ENCODE results near the gene KCNH5. TPM values are rescaled to one million over a fixed set of nuclear protein-coding genes. Genes with fewer than 3 reads are reported as not detected.

KCNH5 gene
- polyA plus RNA-seq, 1 donor (not counting 4 experiments of a cell fraction or from before 2014, with no cell fraction given): 0.04 TPM

- dilution Hi-C loops (cut with MboI; ENCODE audit: extremely low pct_ligation_motif_present, low sequenced_read_pairs): no loop called here
- H3K9me3 ChIP-seq (ENCODE audit: control insufficient read depth, low read depth, low read length): no peaks in the 10 kb centered on the region
- H3K4me2 ChIP-seq (ENCODE audit: control insufficient read depth, extremely low read depth, insufficient read depth, low read depth, low read length): no peak overlapping the region
- H3K27ac ChIP-seq (ENCODE audit: control insufficient read depth, insufficient read depth, low read length): no peak overlapping the region
- DNase-seq (ENCODE audit: low read depth, low spot score) (no peak), FAIRE-seq (no peak)
- no peaks in the 10 kb centered on the region for H3K27me3 ChIP-seq (ENCODE audit: control insufficient read depth, extremely low read depth, insufficient read depth, low read length)
- H3K4me1 ChIP-seq (ENCODE audit: control insufficient read depth, extremely low read depth, insufficient read depth, low read length): no peaks in the 10 kb centered on the region
- no peaks in the 10 kb centered on the region for H3K79me2 ChIP-seq (ENCODE audit: control insufficient read depth, insufficient read depth, low read length)
- no peaks in the 10 kb centered on the region for H3K36me3 ChIP-seq (ENCODE audit: control insufficient read depth in 2 of 2, extremely low read depth in 1 of 2, insufficient read depth in 2 of 2, low read length in 2 of 2)
- no peaks in the 10 kb centered on the region for H4K20me1 ChIP-seq (ENCODE audit: control insufficient read depth, extremely low read depth, insufficient read depth, low read length)
- H3K9ac ChIP-seq (ENCODE audit: control insufficient read depth, extremely low read depth, insufficient read depth, low read length): no peak overlapping the region
- no peaks in the 10 kb centered on the region for H3K9me1 ChIP-seq (ENCODE audit: control insufficient read depth, extremely low read depth, insufficient read depth, low read length)
- H3K4me3 ChIP-seq (ENCODE audit: control insufficient read depth in 2 of 3, extremely low read depth in 1 of 3, insufficient read depth in 2 of 3, low read depth in 1 of 3, low read length in 3 of 3): no peak overlapping the region
- no peak for TF ChIP-seq EZH2 (IDR thresholded peaks at IDR 0.05; ENCODE audit: low read length)
- TF ChIP-seq CTCF (optimal IDR thresholded peaks at IDR 0.05 in 1 of 3, IDR thresholded peaks at IDR 0.05 in 1 of 3, conservative IDR thresholded peaks at IDR 0.05 in 1 of 3; ENCODE audit: extremely low read depth in 1 of 3, insufficient read depth in 2 of 3, low read length in 3 of 3): no peak
- H2AFZ ChIP-seq (ENCODE audit: control insufficient read depth, low read length): no peak overlapping the region
Observed at GRCh38 chr14:62897771-62898170, 147.5 kb downstream of the KCNH5 start.

GRCh38 chr14:62896932-62897456 is 148.3 kb downstream of the KCNH5 start:
- H3K4me2 ChIP-seq (ENCODE audit: control insufficient read depth, extremely low read depth, insufficient read depth, low read depth, low read length): no peak overlapping the region
- H3K9ac ChIP-seq (ENCODE audit: control insufficient read depth, extremely low read depth, insufficient read depth, low read length): no peak overlapping the region
- H3K4me3 ChIP-seq (ENCODE audit: control insufficient read depth in 2 of 3, extremely low read depth in 1 of 3, insufficient read depth in 2 of 3, low read depth in 1 of 3, low read length in 3 of 3): no peak overlapping the region
- FAIRE-seq (no peak), DNase-seq (ENCODE audit: low read depth, low spot score) (no peak)
- dilution Hi-C loops (cut with MboI; ENCODE audit: extremely low pct_ligation_motif_present, low sequenced_read_pairs): no loop called here
- no peaks in the 10 kb centered on the region for H4K20me1 ChIP-seq (ENCODE audit: control insufficient read depth, extremely low read depth, insufficient read depth, low read length)
- no peaks in the 10 kb centered on the region for H3K9me1 ChIP-seq (ENCODE audit: control insufficient read depth, extremely low read depth, insufficient read depth, low read length)
- no peaks in the 10 kb centered on the region for H3K9me3 ChIP-seq (ENCODE audit: control insufficient read depth, low read depth, low read length)
- H3K79me2 ChIP-seq (ENCODE audit: control insufficient read depth, insufficient read depth, low read length): no peaks in the 10 kb centered on the region
- no peaks in the 10 kb centered on the region for H3K4me1 ChIP-seq (ENCODE audit: control insufficient read depth, extremely low read depth, insufficient read depth, low read length)
- no peak for TF ChIP-seq EZH2 (IDR thresholded peaks at IDR 0.05; ENCODE audit: low read length)
- TF ChIP-seq CTCF (optimal IDR thresholded peaks at IDR 0.05 in 1 of 3, IDR thresholded peaks at IDR 0.05 in 1 of 3, conservative IDR thresholded peaks at IDR 0.05 in 1 of 3; ENCODE audit: extremely low read depth in 1 of 3, insufficient read depth in 2 of 3, low read length in 3 of 3): no peak
- H2AFZ ChIP-seq (ENCODE audit: control insufficient read depth, low read length): no peak overlapping the region
- no peaks in the 10 kb centered on the region for H3K36me3 ChIP-seq (ENCODE audit: control insufficient read depth in 2 of 2, extremely low read depth in 1 of 2, insufficient read depth in 2 of 2, low read length in 2 of 2)
- no peaks in the 10 kb centered on the region for H3K27me3 ChIP-seq (ENCODE audit: control insufficient read depth, extremely low read depth, insufficient read depth, low read length)
- H3K27ac ChIP-seq (ENCODE audit: control insufficient read depth, insufficient read depth, low read length): no peak overlapping the region

All from keratinocyte (primary cell).